GM21619 (cell line): Measurements from ENCODE around the gene MBD5.

Source experiments
- ATAC-seq: cut with Tn5 transposase; IDR thresholded peaks from one replicate; pipeline ENCODE4 v1.9.1; 2021; ENCODE audit not compliant: unreplicated experiment

The MBD5 gene

GRCh38 chr2:148110184-148110583, 89.3 kb downstream of the MBD5 start:
- ATAC-seq = no peak

- no peak for ATAC-seq
These were observed 101.9 kb downstream of the MBD5 start for GRCh38 chr2:148122788-148123187.

DNA sequence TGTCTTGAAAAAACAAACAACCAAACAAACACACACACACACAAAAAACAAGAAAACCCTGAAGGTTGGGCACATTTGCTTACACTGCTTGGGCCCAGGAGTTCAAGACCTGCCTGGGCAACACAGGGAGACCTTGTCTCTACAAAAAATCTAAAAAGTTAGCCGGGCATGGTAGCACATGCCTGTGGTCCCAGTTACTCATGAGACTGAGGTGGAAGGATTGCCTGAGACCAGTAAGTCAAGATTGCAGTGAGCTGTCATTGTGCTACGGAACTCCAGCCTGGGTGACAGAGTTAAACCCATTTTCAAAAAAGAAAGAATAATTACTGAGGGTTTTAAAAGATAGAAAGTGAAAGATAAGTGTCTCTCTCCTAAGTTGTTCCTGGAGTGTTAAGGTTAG, 103.4 kb downstream of the MBD5 start:
- no peak for ATAC-seq

- no peak for ATAC-seq
These were observed 109.7 kb downstream of the MBD5 start for GRCh38 chr2:148130581-148130980.

DNA sequence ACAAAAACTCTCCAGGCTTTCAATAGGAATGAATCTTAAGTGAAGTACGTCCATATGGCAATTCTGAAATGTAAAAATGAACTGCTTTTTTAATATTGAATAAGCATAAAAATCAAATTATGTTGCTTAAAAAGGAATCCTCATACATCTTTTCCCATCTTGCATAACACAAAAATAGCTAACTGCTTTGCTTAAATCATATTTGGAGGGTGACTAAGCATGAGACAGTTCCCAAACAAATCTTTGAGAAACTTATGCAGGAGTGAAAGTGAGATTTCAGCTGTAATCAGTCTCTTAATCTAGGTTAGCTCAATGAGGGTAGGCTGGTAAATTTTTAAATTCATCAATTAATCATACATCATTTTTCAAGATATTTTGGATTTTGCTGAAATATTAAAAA, 111.5 kb downstream of the MBD5 start:
- no peak for ATAC-seq

DNA sequence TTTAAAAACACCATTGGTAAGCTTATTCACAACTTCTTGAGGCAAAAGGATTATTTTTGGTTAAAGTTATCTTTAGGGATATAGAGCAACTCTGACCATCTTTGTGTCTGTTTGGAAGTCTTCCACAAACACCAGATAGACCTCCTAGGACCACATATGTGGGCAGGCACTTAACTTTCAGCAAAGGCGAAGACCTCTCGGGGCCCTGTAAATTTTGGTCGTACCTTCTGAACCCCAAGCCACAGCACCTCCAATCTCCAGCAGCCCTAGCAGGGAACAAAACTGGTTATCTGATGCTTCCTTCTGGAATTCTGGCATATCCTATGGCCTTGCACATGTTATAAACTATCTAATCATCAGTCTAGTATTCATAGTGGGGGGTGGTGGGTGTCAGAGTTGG, 114.8 kb downstream of the MBD5 start:
- ATAC-seq = no peak

- ATAC-seq = no peak
These were observed 115.5 kb downstream of the MBD5 start for GRCh38 chr2:148136441-148136840.

GRCh38 chr2:148161909-148162435, 141.1 kb downstream of the MBD5 start:
- no peak for ATAC-seq

- no peak for ATAC-seq
These were observed 142.0 kb downstream of the MBD5 start for GRCh38 chr2:148162871-148163270.

- no peak for ATAC-seq
These were observed 145.1 kb downstream of the MBD5 start for GRCh38 chr2:148165975-148166374.

GRCh38 chr2:148167241-148167766, 146.4 kb downstream of the MBD5 start:
- ATAC-seq = no peak

DNA sequence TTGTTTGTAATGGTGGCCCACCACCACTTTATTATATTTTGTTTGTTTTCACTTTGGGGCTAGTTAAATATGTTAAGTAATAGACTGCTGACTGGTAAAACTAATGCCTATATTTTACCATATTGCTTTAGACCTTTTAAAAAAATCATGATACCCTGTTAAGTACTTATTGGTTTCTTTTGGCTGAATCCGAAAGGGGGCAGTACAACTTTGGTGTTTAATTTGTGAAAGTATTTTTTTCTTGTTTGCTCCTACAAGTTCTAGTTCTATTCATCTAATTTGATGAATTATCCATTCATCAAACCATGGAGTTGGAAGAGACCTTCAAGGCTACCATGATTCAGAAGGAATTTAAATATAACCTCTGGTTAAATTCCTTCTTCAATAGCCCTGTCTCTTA, 147.0 kb downstream of the MBD5 start:
- ATAC-seq = no peak

DNA sequence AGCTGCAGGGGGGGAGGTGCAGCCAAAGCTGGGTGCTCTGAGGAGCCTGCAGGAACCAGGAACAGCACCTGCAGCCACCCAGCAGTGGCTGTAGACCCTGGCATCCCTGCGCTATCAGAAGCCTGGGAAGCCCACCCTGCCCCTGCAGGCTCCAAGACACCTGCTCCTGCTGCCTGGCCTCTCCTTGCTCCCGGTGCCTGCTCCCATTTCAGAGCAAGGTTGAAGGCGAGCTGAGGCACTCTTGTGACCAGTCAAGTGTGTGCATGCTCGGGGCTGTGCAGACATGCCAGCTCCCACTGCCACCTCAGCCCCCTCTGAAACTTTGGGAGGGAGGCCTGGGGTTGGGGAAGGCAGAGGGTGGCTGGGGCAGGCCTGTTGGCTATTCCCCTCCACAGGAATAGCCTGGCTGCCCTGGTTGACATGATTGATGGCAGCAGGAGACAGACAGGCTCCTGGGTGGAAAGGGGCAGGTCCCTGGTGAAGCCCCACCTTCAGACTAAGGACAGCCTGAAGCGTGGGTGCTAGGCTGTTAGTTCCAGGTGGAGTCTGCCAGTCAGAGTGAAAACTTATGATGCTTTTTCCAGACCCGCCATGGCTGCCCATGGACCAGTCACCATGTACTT, 151.4 kb downstream of the MBD5 start:
- no peak for ATAC-seq

- ATAC-seq = no peak
These were observed 152.3 kb downstream of the MBD5 start for GRCh38 chr2:148173168-148173567.

DNA sequence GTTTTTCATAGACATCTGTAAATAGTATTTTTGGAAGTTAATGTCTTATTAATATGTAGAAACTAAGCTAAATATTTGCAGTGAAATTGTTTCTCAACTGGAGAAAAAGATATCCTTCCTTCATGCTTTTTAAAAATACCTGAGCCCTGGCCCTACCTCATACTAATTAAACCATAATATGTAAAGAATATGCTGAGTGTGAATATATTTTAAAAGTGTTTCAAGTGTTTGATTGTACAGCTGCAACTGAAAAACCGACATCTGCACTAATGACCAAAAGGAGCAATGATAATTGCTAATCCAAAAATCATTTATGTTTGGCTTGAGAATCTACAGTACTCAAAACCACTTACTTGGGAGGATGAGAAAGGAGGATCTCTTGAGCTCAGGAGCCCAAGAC, 156.7 kb downstream of the MBD5 start:
- no peak for ATAC-seq

GRCh38 chr2:148179724-148180123, 158.8 kb downstream of the MBD5 start:
- ATAC-seq = no peak

DNA sequence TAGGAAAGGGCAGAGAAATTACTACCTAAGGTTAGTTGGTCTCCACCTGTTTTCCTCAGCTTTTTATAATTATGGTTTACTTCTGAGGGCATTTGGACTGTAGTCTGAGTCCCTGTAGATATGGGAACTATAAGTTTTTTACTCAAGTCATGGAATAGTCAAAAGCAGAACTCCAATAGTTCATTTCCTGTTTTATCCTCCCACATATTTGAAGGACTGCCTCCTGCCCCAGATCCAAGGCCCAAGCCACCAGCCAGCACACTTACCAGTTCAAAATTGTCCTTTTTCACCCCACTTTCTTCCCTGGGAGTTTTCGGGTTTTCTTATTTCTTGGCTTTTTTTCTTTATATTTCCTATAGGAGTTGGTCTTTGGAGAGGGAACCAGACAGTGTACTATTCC, 164.1 kb downstream of the MBD5 start:
- no peak for ATAC-seq

GRCh38 chr2:148194882-148195281, 174.0 kb downstream of the MBD5 start:
- no peak for ATAC-seq

GRCh38 chr2:148201075-148202004, 180.4 kb downstream of the MBD5 start:
- ATAC-seq = no peak

DNA sequence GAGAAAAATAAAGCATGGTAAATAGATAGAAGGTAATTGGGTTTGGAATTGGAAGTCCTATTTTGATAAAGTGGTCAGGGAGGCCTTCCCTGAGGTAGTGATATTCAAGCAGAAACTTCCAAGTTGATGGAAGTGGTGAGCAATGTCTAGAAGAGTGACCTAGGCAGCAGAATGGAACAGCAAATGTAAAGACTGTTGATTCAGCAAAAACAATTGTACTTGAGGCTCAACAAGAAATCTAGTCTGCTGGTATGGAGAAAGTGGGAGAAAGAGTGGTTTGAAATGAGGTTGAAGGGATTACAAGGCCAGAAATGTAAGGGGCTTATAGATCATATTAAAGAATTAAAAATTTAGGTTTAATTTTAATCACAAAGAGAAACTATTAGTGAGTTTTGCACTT, 181.3 kb downstream of the MBD5 start:
- no peak for ATAC-seq

DNA sequence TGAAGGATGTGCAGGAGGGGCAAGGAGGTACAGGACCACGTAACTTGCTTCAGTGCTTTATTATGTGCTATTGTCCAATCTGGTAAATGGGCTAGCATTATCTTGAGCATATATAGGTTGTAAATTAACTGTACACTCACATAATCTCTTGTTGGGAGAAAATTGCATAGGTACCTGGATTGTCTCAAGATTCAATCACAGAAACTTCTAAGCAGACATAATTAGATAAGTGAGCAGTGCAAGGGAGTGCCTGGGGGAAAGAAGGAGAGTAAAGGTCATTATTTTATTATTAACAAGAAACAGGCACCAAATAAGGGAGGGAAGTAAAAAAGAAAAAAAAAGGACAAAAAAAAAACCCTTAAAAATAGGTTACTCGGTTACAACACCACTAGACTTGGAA, 186.2 kb downstream of the MBD5 start:
- ATAC-seq = no peak

DNA sequence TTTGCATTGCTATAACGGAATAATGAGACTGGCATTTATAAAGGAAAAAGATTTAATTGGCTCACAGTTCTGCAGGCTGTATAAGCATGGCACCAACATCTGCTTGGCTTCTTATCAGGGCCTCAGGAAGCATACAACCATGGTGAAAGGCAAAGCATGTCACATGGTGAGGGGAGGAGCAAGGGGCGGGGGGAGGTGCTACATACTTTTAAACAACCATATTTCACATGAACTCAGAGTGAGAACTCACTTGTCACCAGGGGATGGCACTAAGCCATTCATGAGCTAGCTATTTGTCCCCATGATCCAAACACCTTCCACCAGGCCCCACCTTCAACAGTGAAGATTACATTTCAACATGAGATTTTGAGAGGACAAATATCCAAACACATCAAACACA, 188.7 kb downstream of the MBD5 start:
- ATAC-seq = no peak
